A673 (cell line): ENCODE data around the gene KLC4.

Source experiments
- EZH2 ChIP-seq: fragments of 200-600 bp; sonication (generic); IDR thresholded peaks from 2 replicates; pipeline ENCODE4 v1.6.1; 2017; ENCODE audit warnings: borderline replicate concordance, low read depth, mild to moderate bottlenecking, mixed read lengths, antibody characterized with exemption, low read length; ENCODE audit not compliant: poor library complexity, severe bottlenecking
- TF ChIP-seq, protein P1 (sequence below): fragments of 300-800, 200-600 bp; sonication (generic); conservative IDR thresholded peaks from 2 replicates; pipeline ENCODE4 v1.5.1; 2017; ENCODE audit warnings: low read depth, mild to moderate bottlenecking, antibody characterized with exemption, low read length, moderate library complexity, mixed read lengths

DNA sequence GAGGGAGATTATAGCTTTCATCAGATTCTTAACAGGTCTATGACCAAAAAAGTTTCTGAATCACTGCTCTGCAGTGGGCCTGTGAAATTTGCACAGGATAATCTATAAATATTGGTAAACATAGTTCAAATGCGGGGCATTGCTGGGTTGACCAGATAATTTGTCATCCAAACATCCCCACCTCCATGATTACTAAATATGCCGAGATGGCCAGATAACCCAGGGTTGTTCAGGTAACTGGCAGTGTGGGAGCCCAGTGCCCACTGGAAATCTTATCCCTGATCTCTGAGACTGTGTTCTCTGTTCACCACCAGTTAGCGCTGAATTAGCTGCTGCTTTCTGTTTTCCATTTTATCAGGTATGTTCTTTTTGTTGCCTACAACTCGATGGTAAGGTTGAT, 38.1 kb downstream of the KLC4 start:
- TF ChIP-seq, protein P1, sequence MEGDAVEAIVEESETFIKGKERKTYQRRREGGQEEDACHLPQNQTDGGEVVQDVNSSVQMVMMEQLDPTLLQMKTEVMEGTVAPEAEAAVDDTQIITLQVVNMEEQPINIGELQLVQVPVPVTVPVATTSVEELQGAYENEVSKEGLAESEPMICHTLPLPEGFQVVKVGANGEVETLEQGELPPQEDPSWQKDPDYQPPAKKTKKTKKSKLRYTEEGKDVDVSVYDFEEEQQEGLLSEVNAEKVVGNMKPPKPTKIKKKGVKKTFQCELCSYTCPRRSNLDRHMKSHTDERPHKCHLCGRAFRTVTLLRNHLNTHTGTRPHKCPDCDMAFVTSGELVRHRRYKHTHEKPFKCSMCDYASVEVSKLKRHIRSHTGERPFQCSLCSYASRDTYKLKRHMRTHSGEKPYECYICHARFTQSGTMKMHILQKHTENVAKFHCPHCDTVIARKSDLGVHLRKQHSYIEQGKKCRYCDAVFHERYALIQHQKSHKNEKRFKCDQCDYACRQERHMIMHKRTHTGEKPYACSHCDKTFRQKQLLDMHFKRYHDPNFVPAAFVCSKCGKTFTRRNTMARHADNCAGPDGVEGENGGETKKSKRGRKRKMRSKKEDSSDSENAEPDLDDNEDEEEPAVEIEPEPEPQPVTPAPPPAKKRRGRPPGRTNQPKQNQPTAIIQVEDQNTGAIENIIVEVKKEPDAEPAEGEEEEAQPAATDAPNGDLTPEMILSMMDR, result no peak
- no peak for TF ChIP-seq EZH2
